GM18498 (cell line): ENCODE data around the gene TTLL5.

Experiments used
- ATAC-seq: cut with Tn5 transposase; IDR thresholded peaks from one replicate; pipeline ENCODE4 v1.9.1; 2021; ENCODE audit warnings: mild to moderate bottlenecking, moderate library complexity; ENCODE audit not compliant: unreplicated experiment

Gene TTLL5

DNA sequence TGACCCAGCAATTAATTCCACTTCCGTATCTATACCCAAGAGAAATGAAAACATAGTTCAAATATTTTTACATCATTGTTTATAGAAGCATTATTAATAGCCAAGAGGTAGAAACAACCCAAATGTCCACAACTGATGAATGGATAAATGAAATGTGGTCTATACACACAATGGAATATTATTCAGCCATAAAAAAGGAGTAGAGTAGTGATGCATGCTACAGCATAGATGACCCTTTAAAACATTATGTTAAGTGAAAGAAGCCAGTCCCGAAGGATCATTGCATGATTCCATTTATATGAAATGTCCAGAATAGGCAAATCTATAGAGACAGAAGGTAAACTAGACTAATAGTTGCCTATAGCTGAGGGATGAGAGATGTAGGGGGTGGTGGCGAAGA, 291.4 kb downstream of the TTLL5 start:
- ATAC-seq = no peak

DNA sequence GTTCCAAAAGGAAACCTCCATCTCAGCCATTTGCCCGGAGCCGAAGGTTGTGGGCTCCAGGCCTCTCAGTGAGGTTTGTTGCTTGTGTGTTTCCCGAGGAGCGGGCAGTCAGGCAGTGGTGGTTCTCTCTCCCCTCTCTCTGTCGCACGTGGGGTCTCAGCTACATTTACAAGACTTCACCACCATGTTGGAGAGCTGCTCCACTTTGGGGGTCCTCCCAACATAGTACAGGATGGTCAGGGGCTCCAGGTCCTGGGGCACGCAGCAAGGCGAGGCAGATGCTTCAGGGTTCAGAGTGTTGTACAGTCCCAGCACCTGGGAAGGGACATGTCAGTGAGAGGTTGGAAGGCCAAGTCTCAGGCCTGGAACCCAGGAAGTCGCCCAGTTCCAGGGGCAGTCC, 298.0 kb downstream of the TTLL5 start:
- ATAC-seq = no peak

DNA sequence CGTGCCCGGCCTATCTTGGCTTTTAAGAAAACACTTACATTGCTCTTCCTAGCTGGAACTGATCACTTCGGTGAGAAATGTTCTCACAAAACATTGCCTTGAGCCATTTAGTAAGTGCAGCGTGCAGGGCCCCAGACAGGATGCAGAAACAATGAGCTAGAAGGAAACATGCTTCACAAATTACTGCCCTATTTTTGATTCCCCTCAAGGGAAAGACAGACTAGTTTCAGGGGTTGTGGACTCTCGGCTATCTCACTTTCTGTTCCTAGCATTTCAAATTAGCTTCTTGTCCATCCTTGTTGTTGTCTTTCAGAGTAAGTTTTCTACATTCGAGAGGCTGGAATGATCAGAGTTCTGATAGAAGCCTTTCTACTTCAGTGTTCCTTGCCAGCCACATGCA, 299.2 kb downstream of the TTLL5 start:
- peak; percentile 77 for ATAC-seq

DNA sequence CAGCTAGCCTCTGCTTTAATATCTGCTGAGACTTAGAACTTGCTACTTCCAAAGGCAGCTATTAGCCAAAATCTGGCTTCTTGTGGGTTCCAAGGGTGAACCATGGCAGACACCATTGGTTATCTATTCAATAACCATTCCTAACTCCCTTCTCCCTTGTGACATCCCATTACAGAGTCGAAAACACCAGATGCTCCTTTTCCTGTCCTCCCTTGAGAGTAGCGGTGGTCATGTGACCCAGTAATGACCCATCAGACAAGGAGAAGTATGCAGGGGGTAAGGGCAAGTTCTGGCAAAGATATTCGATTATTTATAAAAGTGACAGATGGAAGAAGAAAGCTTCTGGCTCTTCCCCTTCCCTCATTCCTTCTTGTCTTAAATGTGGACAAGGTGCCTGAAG, 300.6 kb downstream of the TTLL5 start:
- no peak for ATAC-seq

DNA sequence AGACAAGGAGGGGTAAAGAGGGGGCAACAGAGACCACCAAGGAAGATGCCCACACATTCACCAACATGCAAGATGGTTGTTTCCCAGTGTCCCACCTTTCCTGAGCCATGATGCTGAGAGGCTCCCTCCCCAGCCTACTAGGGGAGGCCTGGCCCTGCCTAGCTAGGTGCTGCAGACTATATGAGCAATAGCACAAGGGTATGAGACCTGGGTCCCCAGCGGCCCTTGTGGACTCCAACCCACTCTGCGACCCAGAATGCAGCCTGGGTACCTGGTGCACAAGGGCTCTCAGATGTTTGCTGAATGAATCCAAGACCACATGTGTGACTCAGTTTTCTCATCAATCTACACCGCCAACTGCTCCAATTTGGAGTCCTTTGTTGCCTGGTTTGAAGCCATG, 306.8 kb downstream of the TTLL5 start:
- no peak for ATAC-seq

GRCh38 chr14:75968456-75968855, 307.4 kb downstream of the TTLL5 start:
- ATAC-seq = no peak

- ATAC-seq = no peak
These were observed 308.1 kb downstream of the TTLL5 start for GRCh38 chr14:75969126-75969525.

DNA sequence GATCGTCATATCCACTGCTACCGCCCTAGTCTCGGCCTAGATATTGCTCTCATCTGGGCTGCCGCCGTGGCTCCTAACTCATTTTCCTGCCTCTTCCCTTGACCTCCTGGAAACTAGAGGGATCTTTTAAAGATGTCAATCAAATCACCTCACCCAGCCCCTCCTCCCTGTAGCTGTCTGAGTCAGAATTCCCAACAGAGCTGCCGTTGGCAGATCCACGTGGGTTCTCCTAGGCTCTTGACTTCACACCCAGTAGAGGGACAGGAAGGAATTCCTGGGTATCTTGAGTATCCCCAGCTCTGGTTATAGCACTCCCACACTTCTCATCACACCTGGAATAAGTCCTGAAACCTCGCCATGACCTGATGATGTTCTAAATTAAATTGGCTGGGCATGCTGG, 308.8 kb downstream of the TTLL5 start:
- no peak for ATAC-seq

- no peak for ATAC-seq
These were observed 309.9 kb downstream of the TTLL5 start for GRCh38 chr14:75970989-75971388.

- ATAC-seq = no peak
These were observed 310.5 kb downstream of the TTLL5 start for GRCh38 chr14:75971509-75971908.

DNA sequence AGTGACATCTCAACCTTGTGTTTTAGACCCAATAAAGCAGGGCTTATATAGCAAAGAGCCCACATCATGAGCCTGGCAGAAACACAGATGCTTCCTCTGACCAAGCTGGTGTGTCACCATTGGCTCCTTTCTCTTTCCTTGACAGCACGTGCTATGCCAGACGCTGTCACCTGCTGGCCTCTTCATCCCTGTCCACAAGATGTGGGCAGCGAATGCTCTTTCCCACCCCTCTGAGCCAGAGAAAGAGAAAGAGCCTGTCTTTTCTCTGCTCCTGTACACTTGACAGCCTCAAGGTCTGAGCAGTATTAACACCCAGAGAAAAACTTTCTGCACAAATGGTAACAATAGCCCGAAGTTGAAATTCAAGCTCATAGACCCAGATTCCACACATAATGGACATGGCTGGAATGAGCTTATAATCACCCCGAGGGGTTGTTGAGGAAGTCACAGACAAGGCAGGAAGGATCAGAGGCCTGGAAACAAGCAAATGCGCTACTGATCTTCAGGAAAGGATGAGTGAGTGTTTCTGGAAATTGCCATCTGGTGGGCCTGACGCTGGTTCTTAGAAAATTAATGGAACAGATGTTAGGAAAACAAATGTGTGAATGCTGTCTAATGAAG, 311.9 kb downstream of the TTLL5 start:
- ATAC-seq = no peak

GRCh38 chr14:75976826-75977581, 316.0 kb downstream of the TTLL5 start:
- no peak for ATAC-seq

DNA sequence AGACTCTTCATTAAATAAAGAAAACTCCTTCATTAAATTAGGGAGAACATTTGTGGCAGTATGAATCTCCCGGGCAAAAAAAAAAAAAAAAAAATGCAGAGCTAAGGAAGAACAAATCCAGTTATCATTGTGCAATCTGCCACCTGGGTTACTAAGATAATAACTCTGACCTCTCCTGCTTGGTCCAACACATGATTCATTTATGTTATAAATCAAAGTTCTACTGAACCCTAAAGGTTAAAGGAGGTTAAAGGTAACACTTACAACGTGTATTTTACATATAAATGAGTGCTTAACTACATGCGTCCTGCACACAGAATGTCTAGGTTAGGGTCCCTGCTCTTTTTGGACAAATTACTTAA, 316.5 kb downstream of the TTLL5 start:
- no peak for ATAC-seq

DNA sequence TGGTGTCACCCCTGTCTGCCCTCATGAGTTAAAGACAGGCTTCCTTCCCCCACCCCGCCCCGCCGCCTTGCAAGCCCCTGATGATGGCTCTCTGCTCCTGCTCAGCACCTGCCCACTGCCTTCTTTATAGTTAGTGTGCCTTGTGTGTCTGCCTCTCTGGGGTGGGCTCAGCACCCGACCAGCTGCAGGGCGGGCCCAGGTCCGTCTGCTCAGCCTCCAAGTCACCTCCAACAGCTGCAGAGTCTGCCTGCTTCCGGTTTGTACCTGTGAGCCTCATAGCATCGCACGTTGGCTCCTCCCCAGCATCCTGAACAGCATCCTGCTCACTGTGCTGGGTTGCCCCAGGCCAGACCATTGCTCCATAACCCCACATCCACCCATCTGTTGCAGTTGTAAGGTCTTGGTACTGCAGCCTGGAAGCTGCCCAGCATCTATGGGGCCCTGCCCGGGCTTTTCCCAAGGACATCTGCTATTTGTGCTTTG, 317.2 kb downstream of the TTLL5 start:
- no peak for ATAC-seq

DNA sequence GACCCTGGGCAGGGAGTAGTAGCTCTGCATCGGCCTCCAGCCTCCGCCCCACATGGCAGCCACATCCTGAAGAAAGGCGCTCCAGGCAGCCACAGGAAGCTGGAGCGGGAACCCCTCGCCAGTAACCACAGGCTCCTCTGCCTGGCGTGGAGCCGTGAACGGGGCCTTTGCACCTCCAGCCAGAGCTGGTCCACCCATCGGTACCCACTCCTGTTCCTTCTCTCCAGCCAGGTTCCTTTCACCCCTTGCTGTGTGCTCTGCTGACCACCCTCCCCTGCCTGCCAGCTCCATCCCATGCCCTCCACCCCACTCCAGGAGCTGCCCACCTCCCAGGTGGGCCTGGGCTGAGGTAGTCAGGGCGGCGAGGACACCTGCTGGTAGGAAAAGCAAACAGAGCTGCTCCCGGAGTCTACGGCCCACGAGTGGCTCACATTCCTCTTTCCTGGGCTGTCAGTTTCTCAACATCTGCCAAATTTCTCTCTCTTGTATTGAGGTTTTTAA, 318.1 kb downstream of the TTLL5 start:
- no peak for ATAC-seq

DNA sequence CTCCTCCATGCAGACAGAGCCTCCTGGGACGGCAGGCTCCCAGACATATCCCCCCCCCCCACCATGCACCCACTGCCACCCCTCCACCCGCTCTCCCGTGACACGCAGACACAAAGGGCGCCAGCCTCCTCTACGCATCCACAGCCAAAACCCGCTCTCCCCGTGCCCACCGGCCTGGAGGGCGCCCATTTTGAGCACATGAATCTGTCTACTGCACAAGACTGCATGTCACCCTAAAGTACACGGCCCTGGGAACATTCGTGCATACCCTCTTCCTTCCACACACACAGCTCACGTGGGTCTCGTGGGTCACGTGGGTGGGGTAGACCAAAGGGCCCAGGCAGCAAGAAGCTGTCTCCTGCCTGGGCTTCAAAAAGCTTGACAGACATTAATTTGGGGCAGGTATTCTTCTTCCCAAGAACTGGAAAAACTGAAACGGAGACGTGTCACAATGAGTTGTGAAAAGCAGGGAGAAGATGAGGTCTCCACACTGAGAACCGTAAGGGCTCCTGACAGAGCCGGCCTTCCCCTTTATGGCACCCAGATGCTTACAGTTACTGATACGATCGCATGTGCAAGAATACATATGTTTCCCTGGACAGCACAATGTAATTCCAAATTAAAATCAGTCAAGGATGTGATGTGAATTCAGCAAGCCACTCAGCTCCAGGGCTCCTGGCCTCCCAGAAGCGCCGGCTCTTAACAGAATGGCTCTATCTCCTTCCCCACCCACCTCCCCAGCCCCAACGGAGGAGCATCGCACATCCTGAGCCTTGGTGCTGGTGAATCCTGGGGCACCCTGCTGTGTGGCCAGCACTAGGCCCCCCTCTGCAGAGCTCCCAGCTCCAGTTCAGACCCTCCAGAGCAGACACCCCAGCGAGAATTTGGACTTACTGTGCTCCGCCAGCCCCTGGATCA, 318.9 kb downstream of the TTLL5 start:
- ATAC-seq = no peak

GRCh38 chr14:75980856-75981255, 319.8 kb downstream of the TTLL5 start:
- ATAC-seq = no peak

DNA sequence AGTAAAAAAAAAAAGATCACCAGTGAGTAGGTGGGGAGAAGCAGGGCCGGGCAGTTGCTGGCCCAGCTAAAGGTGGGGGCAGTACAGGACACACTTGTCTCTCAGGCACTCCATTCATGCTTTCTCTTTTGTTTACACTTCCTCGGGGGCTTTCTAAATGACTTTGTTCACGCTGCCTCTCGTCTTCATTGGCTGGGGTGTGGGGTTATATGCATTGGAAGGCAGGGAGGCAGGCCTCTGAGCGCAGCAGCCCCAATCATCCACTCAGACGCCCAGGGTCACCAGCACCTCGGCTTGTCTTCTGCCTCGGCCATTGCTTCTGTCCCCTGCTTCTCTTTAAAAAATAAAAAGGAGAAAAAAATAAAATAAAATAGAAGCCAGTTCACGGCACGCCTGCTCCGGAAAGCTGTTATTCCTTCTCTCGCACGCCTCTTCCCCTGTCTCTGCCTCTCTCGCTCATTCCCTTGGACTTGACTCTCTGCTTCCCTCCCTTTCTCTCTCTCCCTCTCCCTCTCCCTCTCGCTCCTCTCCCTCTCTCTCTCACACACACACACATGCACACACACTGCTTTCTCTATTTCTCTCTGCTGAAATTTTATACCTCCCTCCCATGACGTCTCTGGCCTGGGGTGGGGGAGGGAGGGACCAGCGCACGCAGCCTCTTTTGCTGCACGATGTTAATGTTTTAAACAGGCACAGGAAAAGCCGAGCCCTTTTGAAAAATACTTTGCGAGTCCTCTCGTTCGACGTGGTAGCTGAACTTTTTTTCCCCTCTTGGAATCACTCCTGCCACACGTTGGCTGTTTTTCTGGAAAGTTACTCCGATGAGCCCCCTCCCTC, 320.6 kb downstream of the TTLL5 start, which contains the start of gene TGFB3:
TSS of gene TGFB3 (minus strand) at position 570 of the 840 bp plus-strand sequence. CDS start 1,102 bp downstream, outside the sequence.
- peak; percentile 34 for ATAC-seq

DNA sequence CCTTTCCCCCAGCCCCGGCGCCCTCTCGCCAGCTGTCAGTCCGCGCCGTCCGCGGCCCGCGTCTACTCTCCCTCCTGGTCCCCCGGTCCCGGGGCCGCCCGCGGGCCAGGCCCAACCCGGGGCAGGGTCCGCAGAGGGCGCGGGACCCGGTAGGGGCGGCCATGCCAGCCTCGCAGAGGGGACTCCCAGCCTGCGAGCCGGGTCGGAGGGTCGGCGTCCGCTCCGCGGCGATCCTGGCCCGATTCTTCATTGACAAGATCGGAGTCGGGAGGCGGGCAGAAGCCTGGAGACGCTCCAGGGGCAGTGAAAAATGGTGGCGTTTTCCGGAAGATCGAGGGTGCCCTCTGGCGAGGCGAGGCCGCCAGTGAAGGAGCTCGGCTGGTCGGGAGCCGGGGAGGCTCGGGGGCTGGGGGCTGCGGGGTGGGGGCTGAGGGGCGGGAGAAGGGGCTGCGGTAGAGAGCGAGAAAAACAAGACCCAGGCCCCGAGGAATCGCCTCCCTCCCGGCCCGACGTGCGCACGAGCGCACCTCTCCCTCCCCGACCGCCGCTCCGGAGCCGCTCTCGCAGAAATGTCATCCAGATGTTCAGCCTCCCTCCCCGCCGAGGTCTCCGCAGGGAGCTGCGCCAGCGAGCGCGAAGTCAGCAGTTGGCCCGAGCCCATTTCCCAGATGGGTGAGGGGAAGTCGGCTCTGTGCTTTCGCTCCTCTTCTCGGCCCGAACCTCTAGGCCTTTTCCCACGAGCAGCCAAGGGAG, 321.4 kb downstream of the TTLL5 start:
- ATAC-seq = peak; percentile 47

DNA sequence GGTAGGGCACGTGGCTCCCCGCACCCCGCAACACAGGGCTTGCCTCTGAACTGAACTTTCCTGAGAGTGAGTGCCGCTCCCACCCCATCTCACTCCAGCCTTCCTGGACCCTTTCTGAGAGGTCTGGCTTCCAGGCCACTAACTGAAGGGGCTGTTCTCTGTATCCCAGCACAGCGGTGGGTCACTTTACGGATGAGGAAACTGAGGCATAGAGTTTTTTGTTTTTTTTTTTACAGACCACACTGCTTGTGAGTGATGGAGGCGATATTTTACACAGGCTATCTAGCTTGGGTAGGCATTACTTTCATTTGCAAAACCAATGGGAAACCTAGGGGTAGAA, 321.9 kb downstream of the TTLL5 start:
- ATAC-seq = no peak
